Lung (tissue), 12 donors: Measurements from ENCODE around the gene CATSPER3. TPM values are rescaled to one million over a fixed set of nuclear protein-coding genes. Genes with fewer than 3 reads are reported as not detected.
A peak's percentile ranks its signal among the peaks of the same experiment; 100 is the strongest.

Experiments
- ATAC-seq: fragments of 200-7000 bp; cut with Tn5 transposase; one replicate; pipeline ENCODE4 v1.9.1; 2020; ENCODE audit warnings: moderate number of reproducible peaks; ENCODE audit not compliant: insufficient read depth, low FRiP score
- DNase-seq, 3 donors: peaks; one replicate each; pipeline ENCODE4 v3.0.0-alpha.2; 2013 to 2017
- H3K27ac ChIP-seq, 2 donors: one replicate each; pipeline ENCODE4 v1.5.1; 2013; ENCODE audit warnings: mild to moderate bottlenecking in 2 of 2, moderate library complexity in 2 of 2, control low read depth in 1 of 2, inconsistent platforms in 1 of 2, low read depth in 1 of 2, low read length in 1 of 2
- H3K27me3 ChIP-seq, 3 donors: one replicate each; pipeline ENCODE4 v1.5.1; 2013; ENCODE audit warnings: low read length in 2 of 3; ENCODE audit not compliant: control insufficient read depth in 3 of 3, insufficient read depth in 3 of 3
- H3K36me3 ChIP-seq, 4 donors: one replicate each; pipeline ENCODE4 v1.5.1; 2013; ENCODE audit warnings: low read length in 4 of 4, mild to moderate bottlenecking in 1 of 4, moderate library complexity in 1 of 4; ENCODE audit not compliant: control insufficient read depth in 4 of 4, insufficient read depth in 4 of 4
- H3K4me1 ChIP-seq, 5 donors: one replicate each; pipeline ENCODE4 v1.5.1; 2013; ENCODE audit warnings: low read length in 5 of 5, mild to moderate bottlenecking in 2 of 5, moderate library complexity in 1 of 5; ENCODE audit not compliant: control insufficient read depth in 5 of 5, insufficient read depth in 5 of 5
- H3K4me3 ChIP-seq: one replicate; pipeline ENCODE4 v1.5.1; 2013; ENCODE audit warnings: mild to moderate bottlenecking, control low read depth, moderate library complexity
- H3K9ac ChIP-seq, 2 donors: one replicate each; pipeline ENCODE4 v1.5.1; 2013; ENCODE audit warnings: low read length in 2 of 2, control low read depth in 1 of 2; ENCODE audit not compliant: insufficient read depth in 1 of 2
- H3K9me3 ChIP-seq, 4 donors: one replicate each; pipeline ENCODE4 v1.5.1; 2013; ENCODE audit warnings: low read length in 3 of 4, mild to moderate bottlenecking in 1 of 4, moderate library complexity in 1 of 4; ENCODE audit not compliant: control insufficient read depth in 4 of 4, insufficient read depth in 3 of 4
- CTCF ChIP-seq: IDR thresholded peaks from 2 replicates; pipeline ENCODE4 v1.5.1; 2012; ENCODE audit warnings: mild to moderate bottlenecking; ENCODE audit errors: control extremely low read depth, extremely low read depth
- WGBS, 2 donors: extraction: QIAGEN DNeasy Blood & Tissue Kit; methylation state at CpG; one replicate each; pipeline ENCODE4 v1.1.7; 2013; 5-methylcytosine and 5-hydroxymethylcytosine counted together
- polyA plus RNA-seq, 2 donors: library from polyadenylated mRNA; stranded (reverse); fragments of 200-250 nt; gene quantifications; one replicate each; pipeline ENCODE4 v1.2.1, GENCODE V29; 2013
- total RNA-seq, 2 donors: library from RNA; depleted of rRNA in 1 of 2; stranded (reverse); fragments of >200 nt in 1 of 2; gene quantifications; one replicate each; pipeline ENCODE4 v1.2.1, GENCODE V29; 2014 to 2021
- donor health status: control.
- donor health status: control.
- donor health status: Bipolar disorder and iron deficiency.
- donor health status: healthy.
- donor health status: DM: yes; HTN: yes; CAD: no.

The CATSPER3 gene
- total and polyA plus RNA-seq, 4 donors, result 0.38 to 0.61 (median 0.49) TPM

- no peak for TF ChIP-seq CTCF
- H3K9ac ChIP-seq, result no peak overlapping the region
- no peak overlapping the region for H3K4me3 ChIP-seq
- H3K4me1 ChIP-seq, result peaks cover 0 to 27% (median 8%) of the 10 kb centered on the region in 5 donors
- no peaks in the 10 kb centered on the region for H3K36me3 ChIP-seq
- no peak for ATAC-seq
- peaks cover 15 to 84% (median 73%) of the 10 kb centered on the region in 3 donors for H3K27me3 ChIP-seq
- no peak for DNase-seq
- H3K9me3 ChIP-seq, result peaks cover 0 to 16% (median 0%) of the 10 kb centered on the region in 4 donors
- H3K27ac ChIP-seq, result no peak overlapping the region
- WGBS, 2 donors, result 17 to 20% methylated on average over 11 of the region's 11 CpGs
Measured at GRCh38 chr5:135037519-135038204, 70.0 kb downstream of the CATSPER3 start.

GRCh38 chr5:135038205-135038812 lies 70.6 kb downstream of the CATSPER3 start:
- Histone ChIP-seq H3K27me3 (peaks cover 16 to 87% (median 74%) of the 10 kb centered on the region in 3 donors), H3K9ac (no peak overlapping the region), H3K36me3 (no peaks in the 10 kb centered on the region), H3K9me3 (peaks cover 0 to 15% (median 0%) of the 10 kb centered on the region in 4 donors), H3K27ac (no peak overlapping the region), H3K4me1 (peaks cover 0 to 23% (median 8%) of the 10 kb centered on the region in 5 donors), H3K4me3 (no peak overlapping the region)
- no peak for TF ChIP-seq CTCF
- 15 to 19% methylated on average over 20 of the region's 20 CpGs for WGBS, 2 donors
- DNase-seq, result no peak
- ATAC-seq, result no peak

- H3K27me3 ChIP-seq, result peaks cover 12 to 91% (median 78%) of the 10 kb centered on the region in 3 donors
Measured at GRCh38 chr5:135038813-135039270, 71.1 kb downstream of the CATSPER3 start.

More at GRCh38 chr5:135038813-135039270, 71.1 kb downstream of the CATSPER3 start:
- Histone ChIP-seq H3K27ac (no peak overlapping the region), H3K9ac (no peak overlapping the region), H3K36me3 (no peaks in the 10 kb centered on the region), H3K9me3 (peaks cover 0 to 14% (median 0%) of the 10 kb centered on the region in 4 donors), H3K4me1 (peaks cover 0 to 17% (median 4%) of the 10 kb centered on the region in 5 donors), H3K4me3 (no peak overlapping the region)
- ATAC-seq (no peak), DNase-seq (peak in 2 of 3 donors; percentile 17 to 22)
- TF ChIP-seq CTCF, result no peak
- WGBS, 2 donors, result 3 to 7% methylated on average over 36 to 42 of the region's 42 CpGs
